Activated naive CD4-positive, alpha-beta T cell treated with anti-CD3 and anti-CD28 coated beads, Interleukin-2, amount 50 U/mL, for 72 hours (primary cell): ENCODE measurements around the gene SIRT3. TPM values are rescaled to one million over a fixed set of nuclear protein-coding genes. Genes with fewer than 3 reads are reported as not detected.
"Not testable (repeated sequence)": the region's sequence is repeated elsewhere in the genome, so short reads cannot be mapped to it uniquely, and the experiment has no call there.

ENCODE experiments used
- ATAC-seq, 2 donors: fragments of 150-1000 bp; cut with Tn5 transposase; 2 replicates each; pipeline ENCODE4 v1.10.0; 2021; ENCODE audit warnings: mild to moderate bottlenecking in 2 of 2, moderate library complexity in 2 of 2
- DNase-seq, 2 donors: peaks; one replicate each; pipeline ENCODE4 v3.0.0; 2021 to 2022; ENCODE audit warnings: low spot score in 2 of 2
- H3K27ac Mint-ChIP-seq, 2 donors: one replicate each; pipeline ENCODE4 v1.8.0; 2022; ENCODE audit warnings: mild to moderate bottlenecking in 2 of 2, mixed read lengths in 2 of 2
- H3K36me3 Mint-ChIP-seq, 2 donors: one replicate each; pipeline ENCODE4 v1.8.0; 2022; ENCODE audit warnings: mixed read lengths in 2 of 2
- H3K9me3 Mint-ChIP-seq, 2 donors: one replicate each; pipeline ENCODE4 v1.8.0; 2022; ENCODE audit warnings: mixed read lengths in 2 of 2
- total RNA-seq, 2 donors: library from RNA; stranded (reverse); gene quantifications; one replicate each; pipeline ENCODE4 v1.2.3, GENCODE V29; 2022

The SIRT3 gene
- total RNA-seq, 2 donors from 2014 or later: 11.7 to 38.7 TPM

DNA sequence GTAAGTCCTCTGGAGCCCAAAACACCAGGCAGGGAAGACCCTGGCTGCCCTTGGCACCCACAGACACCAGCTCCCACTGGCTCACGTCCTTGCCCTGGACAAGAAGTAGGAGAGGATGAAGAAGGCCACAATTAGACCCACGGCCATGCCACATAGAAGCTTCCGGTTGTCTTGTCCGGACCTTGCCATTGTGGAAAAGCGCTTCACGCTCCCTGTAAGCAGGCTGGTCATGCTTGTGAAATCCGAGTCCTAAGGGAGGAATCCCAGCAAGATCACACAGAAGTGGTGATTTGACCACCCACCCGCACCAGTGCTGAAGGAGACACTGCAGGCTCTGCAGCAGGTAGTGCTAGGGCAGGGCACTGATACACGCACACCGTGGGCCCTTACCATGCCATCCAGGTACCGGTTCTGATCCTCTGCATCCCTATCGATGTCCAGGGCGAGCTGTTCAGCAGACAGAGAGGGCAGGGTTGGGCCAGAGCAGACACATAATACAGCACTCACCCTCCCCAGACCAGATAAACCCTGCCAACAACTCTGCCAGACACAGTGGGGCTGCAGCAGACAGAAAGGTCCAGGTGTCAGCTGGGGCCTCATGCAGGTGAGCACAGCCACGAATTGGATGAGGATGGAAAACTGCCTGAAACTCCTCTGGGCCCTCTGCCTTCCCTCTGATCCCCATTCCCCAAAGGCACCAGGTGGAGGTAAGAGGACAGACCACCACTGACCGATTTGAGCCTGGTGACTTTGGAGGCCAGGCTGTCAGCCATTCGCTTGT, 30.7 kb downstream of the SIRT3 start:
- no peak for ATAC-seq
- DNase-seq: peak in 1 of 2 donors; percentile 1
- Mint-ChIP-seq H3K27ac (peak overlapping the region in 1 of 2 donors; percentile 99), H3K36me3 (peaks cover 41 to 42% of the 10 kb centered on the region in 2 donors), H3K9me3 (no peaks in the 10 kb centered on the region)

DNA sequence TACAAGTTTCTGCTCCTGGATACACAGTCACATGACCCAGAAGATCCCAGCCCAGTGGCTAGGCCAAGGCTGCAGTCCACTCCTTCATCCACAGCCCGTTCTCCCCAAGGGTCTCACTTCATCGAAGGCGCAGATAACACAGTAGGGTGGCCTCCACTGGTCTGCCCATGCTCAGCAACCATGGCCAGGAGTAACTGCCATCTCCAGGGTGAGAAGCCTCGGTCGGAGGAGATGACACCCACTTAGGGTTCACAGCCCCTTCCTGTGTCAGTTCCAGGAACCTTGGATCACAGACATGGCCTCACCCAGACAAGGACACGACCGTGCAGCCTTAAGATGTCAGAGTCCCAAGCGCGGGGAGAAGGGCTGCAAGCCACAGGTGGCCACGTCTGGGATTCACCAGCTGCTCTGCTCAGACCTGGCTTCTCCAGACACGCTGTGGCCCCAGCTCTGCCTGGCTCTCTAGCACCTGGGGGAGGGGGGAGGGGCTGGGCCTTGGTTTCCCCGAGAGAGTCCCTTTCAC, 31.5 kb downstream of the SIRT3 start:
- no peak overlapping the region for H3K27ac Mint-ChIP-seq
- H3K9me3 Mint-ChIP-seq: no peaks in the 10 kb centered on the region
- H3K36me3 Mint-ChIP-seq: peaks cover 33 to 34% of the 10 kb centered on the region in 2 donors
- ATAC-seq (no peak), DNase-seq (peak in 1 of 2 donors; percentile 1)

DNA sequence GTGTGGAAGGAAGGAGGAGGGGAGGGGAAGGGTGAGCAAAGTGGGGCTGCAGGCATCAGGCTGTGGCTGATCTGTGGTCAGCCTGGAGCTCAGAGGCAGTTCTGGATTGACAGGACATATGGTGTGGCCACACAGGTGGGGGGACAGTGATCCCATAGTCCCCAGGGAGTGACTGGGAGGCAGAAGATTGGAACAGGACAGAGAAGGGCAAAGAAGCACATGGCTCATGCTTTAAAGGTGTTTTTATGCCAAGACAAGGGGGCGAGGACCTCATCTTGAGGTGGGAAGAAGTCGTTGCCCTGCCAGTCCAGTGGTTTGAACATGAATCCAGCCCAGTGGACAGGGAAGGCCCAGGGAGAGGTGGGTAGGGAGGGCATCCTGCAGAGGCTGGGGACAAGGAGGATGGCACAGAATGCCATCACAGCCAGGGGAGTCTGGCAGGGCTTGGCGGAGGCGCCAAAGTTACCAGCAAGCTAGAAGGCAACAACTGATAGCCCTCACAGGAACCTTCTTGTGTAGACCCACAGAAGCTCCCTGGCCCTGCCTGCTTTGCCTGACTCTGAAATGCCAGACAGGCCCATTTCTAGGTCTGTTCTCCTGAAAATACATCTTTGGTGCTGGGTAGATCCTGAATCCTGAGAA, 32.1 kb downstream of the SIRT3 start:
- H3K9me3 Mint-ChIP-seq: no peaks in the 10 kb centered on the region
- peaks cover 27 to 32% of the 10 kb centered on the region in 2 donors for H3K36me3 Mint-ChIP-seq
- peak overlapping the region; percentile 86 to 95 for H3K27ac Mint-ChIP-seq
- peak in 1 of 2 donors; percentile 1 for DNase-seq
- no peak for ATAC-seq

GRCh38 chr11:203056-203944, 32.8 kb downstream of the SIRT3 start:
- peak in 1 of 2 donors; percentile 3 for DNase-seq
- H3K9me3 Mint-ChIP-seq: no peaks in the 10 kb centered on the region
- peaks cover 24 to 30% of the 10 kb centered on the region in 2 donors for H3K36me3 Mint-ChIP-seq
- peak overlapping the region; percentile 86 to 95 for H3K27ac Mint-ChIP-seq
- ATAC-seq: no peak

- DNase-seq (peak in 1 of 2 donors; percentile 2), ATAC-seq (no peak)
- peak overlapping the region; percentile 86 to 95 for H3K27ac Mint-ChIP-seq
- no peaks in the 10 kb centered on the region for H3K9me3 Mint-ChIP-seq
- peaks cover 15 to 22% of the 10 kb centered on the region in 2 donors for H3K36me3 Mint-ChIP-seq
Observed at GRCh38 chr11:202490-202889, 33.7 kb downstream of the SIRT3 start.

DNA sequence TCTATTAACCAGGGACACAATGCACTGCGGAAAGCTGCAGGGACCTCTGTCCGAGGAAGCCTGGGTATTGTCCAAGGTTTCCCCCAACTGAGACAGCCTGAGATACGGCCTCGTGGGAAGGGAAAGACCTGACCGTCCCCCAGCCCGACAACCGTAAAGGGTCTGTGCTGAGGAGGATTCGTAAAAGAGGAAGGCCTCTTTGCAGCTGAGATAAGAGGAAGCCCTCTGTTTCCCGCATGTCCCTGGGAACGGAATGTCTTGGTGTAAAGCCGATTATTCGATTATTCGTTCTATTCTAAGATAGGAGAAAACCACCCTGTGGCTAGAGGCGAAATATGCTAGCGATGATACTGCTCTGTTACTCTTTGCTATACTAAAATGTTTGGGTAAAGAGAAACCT, 34.2 kb downstream of the SIRT3 start:
- Mint-ChIP-seq H3K36me3 (peaks cover 11 to 17% of the 10 kb centered on the region in 2 donors), H3K9me3 (no peaks in the 10 kb centered on the region), H3K27ac (peak overlapping the region; percentile 86 to 95)
- DNase-seq: peak in 1 of 2 donors; percentile 2
- peak in 1 of 2 donors; percentile 41 for ATAC-seq

GRCh38 chr11:200224-201003, 35.7 kb downstream of the SIRT3 start:
- no peak for DNase-seq
- ATAC-seq: no peak
- H3K36me3 Mint-ChIP-seq: peaks cover 0 to 10% of the 10 kb centered on the region in 2 donors
- peak overlapping the region; percentile 44 to 86 for H3K27ac Mint-ChIP-seq
- no peaks in the 10 kb centered on the region for H3K9me3 Mint-ChIP-seq

GRCh38 chr11:199782-200181, 36.4 kb downstream of the SIRT3 start:
- peaks cover 0 to 10% of the 10 kb centered on the region in 2 donors for H3K36me3 Mint-ChIP-seq
- ATAC-seq (no peak), DNase-seq (peak in 1 of 2 donors; percentile 2)
- peak overlapping the region in 1 of 2 donors; percentile 86 for H3K27ac Mint-ChIP-seq
- no peaks in the 10 kb centered on the region for H3K9me3 Mint-ChIP-seq

DNA sequence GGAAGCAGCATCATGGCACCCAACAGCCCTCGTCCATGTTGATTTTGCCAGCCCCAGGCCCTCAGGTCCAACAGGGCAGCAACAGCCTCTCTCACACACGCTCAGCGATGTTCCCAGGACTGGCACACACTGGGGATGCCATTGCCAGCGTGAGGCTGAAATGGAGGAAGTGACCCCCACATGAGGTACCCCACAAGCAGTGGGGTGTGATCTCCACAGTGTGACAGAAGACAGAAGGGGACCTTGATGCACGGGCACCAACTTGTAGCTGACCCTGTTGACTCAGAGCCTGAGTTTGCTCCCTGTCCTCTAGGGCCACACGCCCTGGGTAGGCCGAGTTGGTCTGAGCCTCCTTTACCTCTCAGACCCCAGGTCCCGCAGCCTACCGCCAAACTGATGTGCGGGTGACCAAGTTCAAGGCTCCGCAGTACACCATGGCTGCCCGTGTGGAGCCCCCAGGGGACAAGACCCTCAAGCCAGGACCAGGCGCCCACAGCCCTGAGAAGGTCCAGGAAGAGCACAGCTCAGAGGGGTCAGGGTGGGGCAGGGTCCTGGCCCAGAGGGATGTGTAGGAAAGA, 37.0 kb downstream of the SIRT3 start:
- ATAC-seq (no peak), DNase-seq (peak in 1 of 2 donors; percentile 1)
- no peaks in the 10 kb centered on the region for H3K9me3 Mint-ChIP-seq
- H3K27ac Mint-ChIP-seq: no peak overlapping the region
- peaks cover 0 to 10% of the 10 kb centered on the region in 2 donors for H3K36me3 Mint-ChIP-seq

DNA sequence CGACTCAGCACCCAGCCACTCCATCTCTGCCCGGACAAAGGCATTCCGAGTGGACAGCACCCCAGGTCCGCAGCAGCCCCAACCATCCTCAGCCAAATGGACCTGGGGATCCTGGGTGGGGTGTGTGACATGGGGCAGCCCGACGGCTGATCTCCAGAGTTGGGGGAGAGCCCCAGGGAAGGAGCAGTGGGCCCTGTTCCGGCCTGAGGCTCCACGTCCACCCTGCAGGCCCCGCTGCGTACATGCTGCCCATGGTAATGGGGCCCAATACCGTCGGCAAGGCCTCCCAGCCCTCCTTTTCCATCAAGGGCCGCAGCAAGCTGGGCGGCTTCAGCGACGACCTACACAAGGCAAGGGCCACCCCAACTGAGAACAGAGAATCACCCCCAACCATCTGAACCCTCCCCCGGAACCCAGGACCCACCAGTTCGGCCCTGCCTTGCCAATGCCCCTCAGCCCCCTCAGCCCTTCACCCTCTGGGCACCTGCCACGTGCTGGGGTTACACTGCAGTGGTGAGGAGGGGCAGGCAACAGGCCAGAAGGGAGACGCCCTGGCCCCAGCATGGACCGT, 37.8 kb downstream of the SIRT3 start:
- ATAC-seq: no peak
- peak in 1 of 2 donors; percentile 1 for DNase-seq
- Mint-ChIP-seq H3K36me3 (peaks cover 0 to 6% of the 10 kb centered on the region in 2 donors), H3K9me3 (no peaks in the 10 kb centered on the region), H3K27ac (peak overlapping the region; percentile 86 to 89)

DNA sequence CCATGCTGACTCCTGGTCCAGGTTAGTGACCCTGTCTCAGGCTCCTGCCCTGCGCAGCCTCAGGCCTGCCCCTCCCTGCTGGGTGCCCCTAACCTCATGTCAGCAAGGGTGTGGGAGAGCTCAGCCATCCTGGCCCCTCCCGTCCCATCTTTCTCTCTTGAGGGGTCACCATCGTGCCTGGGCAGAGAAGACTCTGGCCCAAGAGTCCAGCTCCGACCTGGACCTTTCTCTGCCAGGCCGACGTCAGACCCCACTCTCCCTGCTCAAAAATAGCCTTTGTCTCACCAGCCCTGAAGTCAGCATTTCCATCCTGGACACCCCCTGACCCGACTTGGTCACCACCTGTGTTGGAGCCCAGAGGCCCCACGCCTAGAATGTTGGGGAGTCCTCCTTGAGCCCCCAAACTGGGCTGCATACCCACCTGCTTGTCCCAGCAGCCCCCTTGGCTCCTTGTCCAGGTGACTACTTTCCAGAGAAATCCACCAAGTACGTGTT, 38.4 kb downstream of the SIRT3 start:
- peak in 1 of 2 donors; percentile 1 for DNase-seq
- Mint-ChIP-seq H3K36me3 (peaks cover 0 to 1% of the 10 kb centered on the region in 2 donors), H3K27ac (peak overlapping the region in 1 of 2 donors; percentile 89), H3K9me3 (no peaks in the 10 kb centered on the region)
- ATAC-seq: no peak

GRCh38 chr11:196786-197731, 39.1 kb downstream of the SIRT3 start:
- ATAC-seq (peak in 1 of 2 donors; percentile 16), DNase-seq (peak in 1 of 2 donors; percentile 2)
- H3K36me3 Mint-ChIP-seq: no peaks in the 10 kb centered on the region
- H3K27ac Mint-ChIP-seq: peak overlapping the region in 1 of 2 donors; percentile 89
- H3K9me3 Mint-ChIP-seq: no peaks in the 10 kb centered on the region

GRCh38 chr11:193481-193880, 42.7 kb downstream of the SIRT3 start:
- DNase-seq: peak in 1 of 2 donors; percentile 55
- H3K9me3 Mint-ChIP-seq, H3K27ac Mint-ChIP-seq, H3K36me3 Mint-ChIP-seq, ATAC-seq: not testable (repeated sequence)

DNA sequence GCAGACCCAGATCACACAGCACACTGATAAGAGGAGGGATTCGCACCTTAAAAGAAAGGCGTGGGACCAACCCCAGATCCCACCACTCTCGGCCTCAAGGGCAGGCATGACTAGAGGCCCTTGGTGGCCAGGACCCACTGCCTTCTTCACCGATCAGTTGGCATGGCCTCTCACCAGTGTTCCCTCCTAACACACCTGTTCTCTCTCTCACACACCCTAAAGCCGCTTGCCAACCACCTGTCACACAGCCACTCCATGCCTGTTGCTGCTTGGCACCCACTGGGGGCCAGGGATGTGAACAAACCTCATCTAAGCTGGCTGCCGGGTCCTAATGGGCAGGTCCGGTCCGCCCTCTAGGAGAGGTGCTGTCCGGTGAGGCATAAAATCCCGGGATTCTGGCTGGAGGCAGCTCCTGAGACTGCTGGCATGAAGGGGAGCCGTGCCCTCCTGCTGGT, 43.4 kb downstream of the SIRT3 start, which contains the start of gene SCGB1C1:
Gene SCGB1C1 (plus strand): TSS at position 405 of the 455 bp plus-strand sequence. CDS start 22 bp downstream, at position 427.
- not testable (repeated sequence) for H3K27ac Mint-ChIP-seq, H3K9me3 Mint-ChIP-seq, H3K36me3 Mint-ChIP-seq, ATAC-seq, DNase-seq
